ENCODE measurements around the gene LGALS3BP. TPM values are rescaled to one million over a fixed set of nuclear protein-coding genes. Genes with fewer than 3 reads are reported as not detected.

The LGALS3BP gene
- total and polyA plus RNA-seq, 2 of the 13 experiments (the other 11 are each of a cell fraction or from before 2014, with no cell fraction given) = 137 to 332 TPM

GRCh38 chr17:78933025-78933958 is 46.4 kb downstream of the LGALS3BP start (continued):
- TF ChIP-seq HMGXB3 (CRISPR knock-in tag; IDR thresholded peaks at IDR 0.05; ENCODE audit: borderline replicate concordance) (no peak), SKIL (CRISPR knock-in tag; IDR thresholded peaks at IDR 0.05; ENCODE audit: borderline replicate concordance) (no peak; the same call in 1 of the 2 replicates), NFKBIZ (CRISPR knock-in tag; IDR thresholded peaks at IDR 0.05) (0 out of 2 replicates have a peak, but pooled peaks have one; percentile 42), MED8 (CRISPR knock-in tag; IDR thresholded peaks at IDR 0.05; ENCODE audit: insufficient replicate concordance) (no peak), ZNF777 (CRISPR knock-in tag; IDR thresholded peaks at IDR 0.05) (no peak), TCF7 (IDR thresholded peaks at IDR 0.05; ENCODE audit: low read depth) (no peak), CEBPB (IDR thresholded peaks at IDR 0.05; ENCODE audit: borderline replicate concordance, low read depth, low read length) (peak; percentile 62), SMAD3 (CRISPR knock-in tag; IDR thresholded peaks at IDR 0.05) (peak; percentile 41; the same call in 1 of the 2 replicates), CEBPG (CRISPR knock-in tag; IDR thresholded peaks at IDR 0.05) (peak; percentile 58), ZNF546 (CRISPR knock-in tag; conservative IDR thresholded peaks at IDR 0.05) (no peak), HNRNPK (IDR thresholded peaks at IDR 0.05; ENCODE audit: low read depth, low read length, poor library complexity, severe bottlenecking) (no peak), DMTF1 (CRISPR knock-in tag; IDR thresholded peaks at IDR 0.05) (no peak), ZNF766 (CRISPR knock-in tag; IDR thresholded peaks at IDR 0.05; ENCODE audit: borderline replicate concordance) (no peak), BORCS8-MEF2B (CRISPR knock-in tag; IDR thresholded peaks at IDR 0.05) (no peak), NFIB (CRISPR knock-in tag; IDR thresholded peaks at IDR 0.05; ENCODE audit: borderline replicate concordance) (no peak), ZNF678 (CRISPR knock-in tag; IDR thresholded peaks at IDR 0.05) (no peak), MNT (IDR thresholded peaks at IDR 0.05) (no peak), ZNF570 (CRISPR knock-in tag; IDR thresholded peaks at IDR 0.05; ENCODE audit: borderline replicate concordance) (no peak), RBFOX2 (IDR thresholded peaks at IDR 0.05; ENCODE audit: low read depth, low read length) (no peak)

Data from HepG2 (cell line).